Skin epidermis (tissue), 12 donors: Measurements from ENCODE around the gene TBC1D1.

Experiments used
- H3K27ac ChIP-seq, 21 experiments: fragments of 200-600 bp; sonication (generic) in 11 of 21; one replicate each; pipeline ENCODE4 v1.5.0; 2020; ENCODE audit warnings: mild to moderate bottlenecking in 3 of 21, inconsistent platforms in 2 of 21, moderate library complexity in 2 of 21
- H3K4me3 ChIP-seq, 7 experiments: fragments of 200-600 bp; sonication (generic) in 2 of 7; one replicate each; pipeline ENCODE4 v1.5.0; 2020; ENCODE audit warnings: inconsistent platforms in 2 of 7, mild to moderate bottlenecking in 2 of 7, moderate library complexity in 1 of 7

The TBC1D1 gene

GRCh38 chr4:37981844-37982720, 91.2 kb downstream of the TBC1D1 start:
- H3K4me3 ChIP-seq, result no peak overlapping the region

GRCh38 chr4:37982736-37983135, 91.9 kb downstream of the TBC1D1 start:
- H3K27ac ChIP-seq, result no peak overlapping the region
- no peak overlapping the region for H3K4me3 ChIP-seq

More at GRCh38 chr4:37981844-37982720, 91.2 kb downstream of the TBC1D1 start:
- no peak overlapping the region for H3K27ac ChIP-seq

DNA sequence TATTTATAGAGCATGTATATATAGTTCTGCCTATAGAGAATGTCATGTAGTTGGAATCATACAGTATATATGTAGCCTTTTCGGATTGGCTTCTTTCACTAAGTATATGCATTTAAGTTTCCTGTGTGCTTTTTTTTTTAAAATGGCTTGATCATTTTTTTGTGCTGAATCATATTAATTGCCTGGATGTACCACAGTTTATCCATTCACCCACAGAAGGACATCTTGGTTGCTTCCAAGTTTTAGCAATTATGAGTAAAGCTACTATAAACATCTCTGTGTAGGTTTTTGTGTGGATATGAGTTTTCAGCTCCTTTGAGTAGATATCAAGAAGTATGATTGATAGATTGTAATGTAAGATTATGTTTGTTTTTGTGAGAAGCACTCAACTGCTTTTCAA, 93.1 kb downstream of the TBC1D1 start:
- H3K4me3 ChIP-seq, result no peak overlapping the region
- H3K27ac ChIP-seq, result no peak overlapping the region

GRCh38 chr4:37985730-37986275, 94.9 kb downstream of the TBC1D1 start:
- no peak overlapping the region for H3K27ac ChIP-seq
- H3K4me3 ChIP-seq, result no peak overlapping the region

DNA sequence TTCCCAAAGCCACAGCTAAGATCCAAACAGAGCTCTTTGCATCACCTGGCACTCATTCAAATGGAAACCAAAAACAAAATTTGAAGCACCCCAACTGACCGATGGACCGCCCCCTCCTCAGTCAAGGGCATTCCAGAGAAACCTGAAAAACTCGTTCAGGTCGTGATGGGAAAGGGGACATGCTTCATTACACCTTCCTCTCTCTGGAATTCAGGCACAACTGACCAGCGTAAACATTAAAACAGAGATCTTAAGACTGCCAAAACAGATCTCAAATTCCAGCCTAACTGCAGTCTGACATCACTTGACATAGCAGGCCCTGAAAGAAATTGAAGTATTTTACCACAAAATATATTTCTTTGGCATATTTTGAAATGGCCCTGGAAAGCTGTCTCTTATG, 97.8 kb downstream of the TBC1D1 start:
- Histone ChIP-seq H3K4me3 (no peak overlapping the region), H3K27ac (peak overlapping the region in 2 of 21 experiments; percentile 56 to 61)

DNA sequence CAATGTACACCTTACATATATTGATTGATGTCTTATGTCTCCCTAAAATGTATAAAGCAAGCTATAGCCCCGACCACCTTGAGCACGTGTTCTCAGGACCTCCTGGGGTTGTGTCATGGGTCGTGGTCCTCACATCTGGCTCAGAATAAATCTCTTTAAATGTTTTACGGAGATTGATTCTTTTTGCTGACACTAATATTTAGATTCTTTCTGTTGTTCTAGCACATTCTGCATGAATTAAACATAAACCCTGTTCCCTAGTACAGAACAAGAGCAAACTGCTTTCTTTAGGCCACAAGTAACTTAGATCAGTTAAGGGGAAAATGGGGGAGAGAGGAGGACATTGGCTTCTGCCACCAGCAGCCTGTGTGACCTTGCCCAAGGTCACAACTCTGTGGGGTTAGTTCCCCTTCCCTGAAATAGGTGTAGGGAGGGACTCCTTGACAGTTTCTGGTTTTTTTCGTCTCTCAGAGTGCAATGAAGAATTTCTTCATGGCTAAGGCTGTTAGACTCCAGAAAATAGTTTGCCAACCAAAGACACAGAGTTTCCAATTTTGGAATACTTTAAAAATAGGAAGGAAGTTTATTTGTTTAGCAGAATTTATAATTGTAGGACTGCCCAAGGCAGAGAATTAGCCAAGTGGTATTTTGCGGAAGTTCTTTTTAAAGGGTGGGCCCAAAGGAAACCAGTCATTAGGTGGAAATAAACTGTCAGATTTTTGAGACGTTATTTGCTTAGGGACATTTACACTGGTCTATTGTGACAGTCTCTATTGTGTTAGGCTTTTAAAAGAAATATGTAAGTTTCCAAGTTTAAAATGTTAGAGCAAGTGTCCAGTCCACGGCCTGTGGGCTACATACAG, 98.7 kb downstream of the TBC1D1 start:
- no peak overlapping the region for H3K4me3 ChIP-seq
- H3K27ac ChIP-seq, result peak overlapping the region in 13 of 21 experiments; percentile 3 to 72 (median 41)

DNA sequence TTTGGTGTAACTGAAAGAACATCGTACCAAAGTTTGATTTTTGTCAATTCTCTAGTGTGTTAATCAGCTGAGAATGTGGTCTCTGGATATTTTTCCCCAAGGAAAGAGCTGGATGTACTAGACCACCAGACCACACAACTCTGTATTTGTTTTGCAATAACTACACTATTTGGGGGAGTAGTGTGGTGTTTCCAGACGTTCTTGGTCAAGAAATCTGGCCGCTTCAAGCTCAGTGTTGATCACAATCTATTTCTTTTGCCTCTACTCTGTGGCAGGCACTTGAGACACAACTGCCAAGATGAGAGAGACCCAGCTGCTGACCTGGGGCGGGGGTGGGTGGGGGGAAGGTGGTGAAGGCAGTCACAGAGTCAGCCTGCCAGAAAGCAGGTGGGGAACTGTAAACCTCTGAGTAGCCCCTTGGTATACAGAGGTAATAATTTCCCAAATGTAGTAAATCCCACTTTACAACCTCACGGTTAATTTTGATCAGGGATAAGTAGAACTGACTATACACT, 99.9 kb downstream of the TBC1D1 start:
- Histone ChIP-seq H3K4me3 (no peak overlapping the region), H3K27ac (peak overlapping the region in 6 of 21 experiments; percentile 7 to 61 (median 34))

- Histone ChIP-seq H3K27ac (no peak overlapping the region), H3K4me3 (no peak overlapping the region)
These were observed 100.9 kb downstream of the TBC1D1 start for GRCh38 chr4:37991623-37992410.

DNA sequence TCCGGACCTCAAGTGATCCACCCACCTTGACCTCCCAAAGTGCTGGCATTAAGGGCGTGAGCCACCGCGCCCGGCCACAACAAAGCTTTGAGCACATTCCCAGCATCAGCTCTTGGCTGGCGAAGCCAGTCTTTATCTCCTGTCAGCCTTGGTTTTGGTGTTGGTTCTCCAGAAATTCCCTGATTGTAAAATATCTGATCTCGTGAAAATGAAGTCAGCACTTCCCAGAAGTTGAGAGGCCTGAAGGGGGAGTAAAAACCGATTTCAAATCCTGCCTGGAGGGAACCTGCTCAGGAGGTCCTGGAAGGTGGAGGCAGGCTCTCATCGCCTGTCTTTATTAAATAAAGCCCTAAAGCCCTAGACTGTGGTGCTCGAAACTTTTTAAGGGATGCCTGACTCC, 102.9 kb downstream of the TBC1D1 start:
- Histone ChIP-seq H3K27ac (peak overlapping the region in 1 of 21 experiments; percentile 55), H3K4me3 (no peak overlapping the region)

DNA sequence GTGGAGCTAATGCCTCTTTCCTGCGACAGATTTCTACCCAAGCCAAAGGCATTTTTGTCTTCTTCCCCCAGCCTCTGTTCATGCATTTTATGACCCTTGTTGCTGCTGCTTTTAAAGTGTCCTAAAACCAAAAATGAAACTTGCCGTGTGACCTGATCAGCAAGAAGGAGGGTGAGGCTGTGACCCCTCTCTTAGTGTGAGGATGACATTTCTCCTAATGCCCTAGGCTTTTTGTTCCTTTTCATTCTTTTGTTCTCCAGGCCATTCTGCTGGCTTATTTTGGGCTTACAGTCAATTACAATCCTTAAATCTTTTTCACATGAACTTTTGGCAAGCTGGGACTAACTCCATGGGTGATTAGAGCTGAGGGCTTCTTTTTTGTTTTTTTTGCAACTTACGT, 103.7 kb downstream of the TBC1D1 start:
- peak overlapping the region in 1 of 21 experiments; percentile 55 for H3K27ac ChIP-seq

DNA sequence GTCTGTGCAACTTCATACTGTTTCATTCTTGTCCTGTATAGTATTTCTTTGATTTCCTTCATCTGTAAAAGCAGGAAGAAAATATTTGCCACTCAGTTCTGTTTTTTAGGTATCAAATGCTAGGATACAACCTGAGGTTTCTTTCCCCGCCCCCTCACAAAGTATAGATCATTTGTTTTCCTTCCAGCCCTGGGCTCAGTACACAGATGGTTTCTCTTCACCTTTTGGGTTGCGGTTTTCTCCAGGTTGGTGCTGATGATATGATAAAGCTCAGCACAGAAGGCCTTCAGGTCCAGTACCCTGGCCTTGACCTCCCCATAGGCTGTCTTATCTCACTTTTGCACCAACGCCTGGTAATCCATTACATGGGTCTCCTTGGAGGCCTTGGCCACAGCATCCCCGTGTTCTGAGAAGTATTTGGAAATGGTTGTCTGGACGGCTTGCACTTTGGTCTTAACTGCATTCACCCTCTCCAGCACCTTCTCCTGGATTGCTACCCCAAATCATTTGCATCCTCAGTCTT, 104.5 kb downstream of the TBC1D1 start:
- peak overlapping the region in 2 of 21 experiments; percentile 18 to 68 for H3K27ac ChIP-seq
- H3K4me3 ChIP-seq, result no peak overlapping the region

More for the DNA sequence above, 103.7 kb downstream of the TBC1D1 start:
- no peak overlapping the region for H3K4me3 ChIP-seq

DNA sequence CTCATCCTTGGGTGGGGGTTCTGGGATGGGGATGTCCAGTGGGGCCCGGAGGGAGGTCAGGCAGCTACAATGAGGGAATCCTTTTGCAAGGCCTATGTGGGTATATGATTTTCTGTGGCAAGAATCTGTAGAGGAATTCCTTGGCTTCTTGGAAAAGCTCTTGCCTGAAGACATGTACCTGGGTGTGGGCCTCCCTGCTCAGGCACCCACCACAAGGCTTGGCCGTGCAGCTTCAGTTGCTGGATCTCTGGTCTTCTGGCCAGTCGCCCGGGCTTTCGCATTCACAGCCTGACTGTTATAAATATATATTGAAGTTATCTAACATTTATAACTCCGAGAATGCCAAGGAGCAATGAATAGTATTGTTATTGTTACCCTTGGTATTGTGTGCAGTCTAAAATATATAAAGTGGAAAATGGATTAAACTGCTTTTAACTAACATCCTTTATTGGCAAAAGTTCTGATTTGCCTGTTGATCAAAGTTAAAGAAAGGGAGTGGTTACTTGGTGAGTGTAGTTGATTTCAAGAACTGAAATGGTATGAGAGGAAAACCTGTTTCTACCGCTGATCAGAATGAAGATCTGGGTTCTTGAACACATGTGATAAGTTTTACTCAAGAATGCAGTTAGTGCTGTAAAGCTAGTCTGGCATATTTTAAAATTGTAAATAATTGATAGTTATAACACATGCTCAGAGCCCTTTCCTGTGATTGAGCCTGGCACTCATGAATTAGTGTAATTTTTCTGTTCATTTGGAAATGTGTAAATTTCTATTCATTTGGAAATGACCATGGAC, 105.3 kb downstream of the TBC1D1 start:
- no peak overlapping the region for H3K4me3 ChIP-seq

GRCh38 chr4:37998226-37998625, 107.3 kb downstream of the TBC1D1 start:
- Histone ChIP-seq H3K27ac (no peak overlapping the region), H3K4me3 (no peak overlapping the region)

More for the DNA sequence above, 105.3 kb downstream of the TBC1D1 start:
- peak overlapping the region in 2 of 21 experiments; percentile 18 to 68 for H3K27ac ChIP-seq

GRCh38 chr4:37999000-37999716, 108.3 kb downstream of the TBC1D1 start:
- Histone ChIP-seq H3K27ac (no peak overlapping the region), H3K4me3 (no peak overlapping the region)

DNA sequence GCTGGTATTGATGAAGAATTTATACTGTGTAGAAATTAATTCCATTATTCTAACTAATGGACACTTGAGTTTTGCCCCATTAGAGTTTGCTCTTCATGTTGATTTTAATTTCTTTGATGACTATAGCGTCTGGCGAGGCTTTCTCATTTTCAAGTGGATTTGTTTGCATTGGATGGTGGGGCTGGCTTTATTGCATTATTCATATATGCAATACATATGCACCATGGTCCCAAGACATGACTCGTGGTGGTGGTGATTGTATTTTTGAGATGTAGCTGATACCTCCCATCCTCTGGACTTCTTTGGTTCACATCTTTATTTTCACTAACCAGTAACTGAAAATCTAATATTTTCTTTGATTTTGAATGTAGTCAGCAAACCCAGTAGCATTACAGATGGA, 109.1 kb downstream of the TBC1D1 start:
- no peak overlapping the region for H3K4me3 ChIP-seq
- H3K27ac ChIP-seq, result no peak overlapping the region

DNA sequence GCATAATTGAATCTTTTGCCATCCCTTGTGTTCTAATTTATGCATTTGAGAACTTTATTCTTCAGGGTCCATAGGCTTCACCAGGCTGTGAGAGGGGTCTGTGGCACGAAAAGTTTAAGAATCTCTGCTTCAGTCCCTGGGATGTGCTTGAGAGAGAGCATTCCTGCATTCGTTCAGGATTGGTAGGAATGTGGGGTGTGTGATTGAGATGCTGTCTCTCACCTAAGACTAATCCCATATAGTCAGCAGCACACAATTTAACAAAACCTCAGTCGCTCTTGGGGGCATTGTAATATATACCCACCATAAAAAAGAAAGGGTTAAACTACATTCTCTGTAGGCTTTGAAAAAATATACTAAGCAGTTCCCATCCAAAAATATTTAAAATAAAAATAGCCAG, 111.0 kb downstream of the TBC1D1 start:
- Histone ChIP-seq H3K4me3 (no peak overlapping the region), H3K27ac (no peak overlapping the region)

DNA sequence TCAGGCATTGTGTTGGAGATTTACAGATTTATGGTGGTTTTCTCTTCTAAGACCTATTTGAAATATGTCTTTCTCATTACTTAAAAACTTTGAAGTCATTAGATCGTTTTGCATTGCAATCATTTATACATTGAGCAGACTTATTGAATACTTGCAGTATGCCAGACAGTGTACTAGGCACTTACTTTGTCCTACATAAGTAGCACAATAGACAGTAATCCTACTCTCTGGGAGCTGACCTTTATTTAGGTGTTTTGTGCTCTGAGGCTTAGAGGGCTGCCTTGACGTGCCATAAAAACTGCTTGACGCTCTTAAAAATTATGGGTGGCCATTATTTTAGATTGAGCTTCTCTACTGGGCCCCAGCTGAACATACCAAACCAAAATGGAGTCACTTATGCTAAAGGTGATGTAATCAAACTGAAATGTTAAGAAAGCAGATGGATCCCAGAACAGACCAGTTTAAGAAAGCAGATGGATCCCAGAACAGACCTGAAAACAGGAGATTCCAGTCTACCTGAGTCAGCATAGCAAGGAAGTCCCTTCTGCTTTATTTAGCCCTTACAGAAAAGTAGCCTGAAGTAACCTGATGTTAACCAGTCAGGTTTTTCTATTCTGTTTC, 111.7 kb downstream of the TBC1D1 start:
- Histone ChIP-seq H3K4me3 (no peak overlapping the region), H3K27ac (no peak overlapping the region)
